ENCODE results near the gene MESD.

DNA sequence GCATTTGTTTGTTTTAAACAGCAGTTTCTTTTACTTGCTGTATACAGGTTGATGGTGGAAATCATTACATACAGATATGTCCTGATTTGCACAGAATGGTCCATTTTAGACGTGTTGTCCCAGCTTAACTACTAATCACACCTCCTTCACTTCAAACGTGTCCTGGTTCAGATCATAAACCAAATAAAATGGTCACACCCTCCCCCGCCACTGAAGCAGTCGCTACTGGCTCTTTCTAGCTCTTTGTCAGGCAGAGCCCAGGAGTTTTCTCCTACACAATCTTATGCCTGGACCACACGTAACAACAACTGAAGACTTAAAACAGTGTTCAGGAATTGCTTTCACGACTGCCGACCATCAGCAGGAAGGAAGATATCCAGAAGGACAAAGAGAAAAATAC, 73.6 kb downstream of the MESD start:
- no peak for TF ChIP-seq CTCF (IDR thresholded peaks at IDR 0.05 in 4 of 5, conservative IDR thresholded peaks at IDR 0.05 in 1 of 5)
- no peak for TF ChIP-seq POLR2A (IDR thresholded peaks at IDR 0.05)

Data from gastrocnemius medialis (tissue), 4 donors.